ENCODE measurements around the gene NEU4.

Gene NEU4

GRCh38 chr2:241853651-241854341 lies 44.8 kb downstream of the NEU4 start:
- DNase-seq: no peak

- DNase-seq: no peak
Measured at GRCh38 chr2:241854342-241855244, 45.6 kb downstream of the NEU4 start.

GRCh38 chr2:241855245-241855887 lies 46.4 kb downstream of the NEU4 start:
- DNase-seq: no peak

- DNase-seq: no peak
Measured at GRCh38 chr2:241855888-241856422, 47.0 kb downstream of the NEU4 start.

GRCh38 chr2:241857041-241857541 lies 48.1 kb downstream of the NEU4 start:
- no peak for DNase-seq

GRCh38 chr2:241857572-241858121 lies 48.7 kb downstream of the NEU4 start:
- no peak for DNase-seq

- DNase-seq: peak; percentile 80
Measured at GRCh38 chr2:241858206-241859016, 49.4 kb downstream of the NEU4 start, which contains the start of gene PDCD1. PDCD1 (minus strand) TSS chr2:241858894; CDS start chr2:241858838, 56 bp downstream.

DNA sequence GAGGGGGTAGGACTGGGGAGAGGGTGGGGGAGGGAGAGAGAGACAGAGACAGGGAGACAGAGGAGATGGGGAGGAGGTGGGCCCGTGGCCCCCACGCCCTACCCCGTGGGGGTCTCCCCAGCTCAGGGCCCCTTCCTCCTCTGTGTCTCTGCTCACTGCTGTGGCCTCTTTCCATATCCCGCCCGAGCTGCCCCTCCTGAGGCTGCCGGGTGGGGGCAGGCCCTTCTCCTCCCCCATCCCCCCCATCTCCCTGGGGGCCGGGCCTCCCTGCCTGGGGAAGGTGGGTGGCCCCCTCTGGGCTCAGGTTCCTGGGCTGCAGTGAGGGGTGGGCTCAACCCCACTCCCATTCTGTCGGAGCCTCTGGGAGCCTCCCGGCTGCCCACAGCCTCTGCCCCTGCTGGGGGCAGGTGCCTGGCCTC lies 50.0 kb downstream of the NEU4 start:
- DNase-seq: no peak

DNA sequence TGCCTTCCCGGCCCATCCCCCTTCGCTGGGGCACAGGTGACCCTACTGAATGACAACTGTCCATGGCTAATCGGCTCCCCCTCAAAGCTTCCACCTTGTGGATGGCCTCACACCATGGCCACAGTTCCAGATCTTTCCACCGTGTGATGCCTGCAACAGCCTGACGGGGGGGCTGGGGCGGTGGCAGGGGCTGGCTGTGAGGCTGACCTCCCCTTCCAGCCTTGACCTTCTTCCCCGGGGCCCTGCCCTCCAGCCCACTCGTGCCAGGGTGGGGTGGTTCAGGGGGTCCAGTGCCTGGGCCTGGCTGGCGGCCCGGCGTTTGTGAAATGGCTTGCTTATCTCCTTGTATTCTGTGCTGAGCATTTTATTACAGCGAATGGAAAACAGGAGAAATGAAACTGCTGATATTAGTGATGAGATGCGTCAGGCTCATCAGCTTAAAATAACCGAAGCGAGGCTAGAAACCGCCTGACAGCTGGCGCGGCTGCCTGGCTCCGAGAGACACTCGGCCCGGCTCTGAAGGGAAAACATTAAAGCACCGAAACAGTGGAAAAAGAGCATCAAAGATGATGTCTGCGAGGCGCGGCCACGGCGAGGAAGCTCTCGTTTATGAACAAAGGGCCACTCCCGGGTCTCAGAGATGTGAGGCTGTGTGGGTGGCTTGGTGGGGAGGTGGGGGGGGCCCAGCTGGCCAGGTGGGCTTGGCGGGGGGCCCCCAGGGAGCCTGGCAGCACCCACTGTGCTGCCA lies 50.6 kb downstream of the NEU4 start:
- DNase-seq: peak; percentile 77

GRCh38 chr2:241860184-241861078 lies 51.4 kb downstream of the NEU4 start:
- peak; percentile 76 for DNase-seq

GRCh38 chr2:241861264-241861663 lies 52.3 kb downstream of the NEU4 start:
- DNase-seq: no peak

GRCh38 chr2:241862093-241862492 lies 53.1 kb downstream of the NEU4 start:
- DNase-seq: no peak

DNA sequence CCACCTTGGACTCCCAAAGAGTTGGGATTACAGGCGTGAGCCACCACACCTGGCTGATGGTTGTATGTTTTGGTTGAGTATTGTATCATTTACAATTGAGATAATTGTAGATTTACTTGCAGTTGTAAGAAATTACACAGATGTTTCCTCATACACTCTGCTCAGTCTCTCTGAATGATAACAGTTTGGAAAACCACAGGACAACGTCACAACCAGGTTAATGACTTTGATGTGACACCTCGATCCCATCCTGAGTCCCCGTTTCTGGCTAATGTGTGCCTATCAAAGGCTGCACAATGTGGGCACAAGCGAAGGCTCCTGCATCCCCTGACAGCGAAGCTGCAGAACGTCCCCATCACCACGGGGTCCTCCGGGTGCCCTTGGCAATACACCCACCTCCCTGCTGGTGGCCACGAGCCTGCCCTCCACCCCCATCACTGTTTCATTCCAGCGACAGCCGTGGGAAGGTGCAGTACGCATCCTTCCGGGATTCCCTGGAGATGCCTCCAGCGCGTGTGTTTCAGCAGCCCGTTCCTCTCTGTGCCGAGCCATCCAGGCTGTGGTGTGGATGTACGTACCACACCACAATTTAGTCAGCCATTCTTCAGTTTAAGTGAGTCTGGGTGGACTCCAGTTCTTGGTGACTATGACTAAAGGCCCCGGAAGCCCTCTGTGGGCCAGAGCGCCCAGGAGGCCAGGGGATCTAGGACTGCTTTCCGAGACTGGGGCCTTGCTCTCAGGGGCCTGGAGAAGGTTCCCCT lies 54.0 kb downstream of the NEU4 start:
- DNase-seq: no peak

- DNase-seq: peak; percentile 83
Measured at GRCh38 chr2:241863536-241863954, 54.6 kb downstream of the NEU4 start.

- no peak for DNase-seq
Measured at GRCh38 chr2:241864168-241864849, 55.3 kb downstream of the NEU4 start.

- DNase-seq: no peak
Measured at GRCh38 chr2:241864850-241865213, 55.8 kb downstream of the NEU4 start.

- DNase-seq: no peak
Measured at GRCh38 chr2:241865416-241865956, 56.5 kb downstream of the NEU4 start.

All from activated CD8-positive, alpha-beta memory T cell treated with anti-CD3 and anti-CD28 coated beads, Interleukin-2, amount 50 U/mL, for 48 hours (primary cell).